Colonic mucosa (tissue), 4 donors: Measurements from ENCODE around the gene HINT2. TPM values are rescaled to one million over a fixed set of nuclear protein-coding genes. Genes with fewer than 3 reads are reported as not detected.

ENCODE experiments used
- DNase-seq: peaks from one replicate; pipeline ENCODE4 v3.0.0-alpha.2; 2020
- H3K27ac ChIP-seq: fragments of 200-600 bp; one replicate; pipeline ENCODE4 v1.8.0; 2021
- H3K27me3 ChIP-seq: fragments of 200-600 bp; one replicate; pipeline ENCODE4 v1.8.0; 2021
- H3K36me3 ChIP-seq: fragments of 200-600 bp; one replicate; pipeline ENCODE4 v1.8.0; 2021
- H3K4me1 ChIP-seq: fragments of 200-600 bp; one replicate; pipeline ENCODE4 v1.8.0; 2021; ENCODE audit warnings: mild to moderate bottlenecking
- H3K4me3 ChIP-seq: fragments of 200-600 bp; one replicate; pipeline ENCODE4 v1.8.0; 2021
- H3K9ac ChIP-seq, 2 donors: one replicate each; pipeline ENCODE4 v1.7.0; 2013; ENCODE audit warnings: control low read depth in 2 of 2, low read depth in 2 of 2, low read length in 2 of 2
- H3K9me3 ChIP-seq: fragments of 200-600 bp; one replicate; pipeline ENCODE4 v1.8.0; 2021
- intact Hi-C: fragments of 100-400 bp; cut with DNase I; formaldehyde crosslinking; loops from one replicate; pipeline ENCODE4 v1.14.1; 2022
- total RNA-seq, 2 donors: library from RNA; stranded (reverse); fragmentation: NEBNext Ultra II Directional in 1 of 2; extraction: Animal tissue kit (Norgen Biotek cat#: 25700) in 1 of 2; gene quantifications; one replicate each; pipeline ENCODE4 v1.2.1, GENCODE V29; 2021
- TF ChIP-seq, protein P1 (sequence below): fragments of 200-600 bp; IDR thresholded peaks from one replicate; pipeline ENCODE4 v1.8.0; 2022; ENCODE audit warnings: antibody characterized with exemption, mild to moderate bottlenecking
- donor health status: healthy.
- donor health status: DM: no; HTN: no; CAD: no.
- donor health status: DM: no; HTN: no; CAD: no.

HINT2 gene
- total RNA-seq, 2 donors from 2014 or later = 49.5 to 64.5 TPM

DNA sequence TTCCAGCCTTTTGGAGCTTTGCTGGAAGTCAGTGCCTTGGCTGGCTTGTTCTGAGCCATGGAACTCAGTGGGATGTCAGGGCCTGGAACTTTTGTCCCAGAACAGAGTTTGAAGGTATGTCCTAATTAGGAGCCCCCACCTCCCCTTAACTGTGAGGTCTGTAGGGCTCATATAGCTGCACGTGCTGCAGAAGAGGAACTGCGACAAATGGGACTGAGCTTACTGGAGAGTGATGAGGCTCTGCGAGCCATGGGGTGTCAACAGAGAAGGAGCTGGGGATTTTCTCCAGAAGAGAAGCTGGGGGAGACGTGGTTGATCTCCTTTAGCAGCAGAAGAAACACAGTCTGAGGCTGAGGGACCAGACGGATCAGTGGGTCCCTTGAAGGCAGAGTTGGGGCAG is 25.1 kb upstream of the HINT2 start:
- no peaks in the 10 kb centered on the region for H3K9me3 ChIP-seq
- TF ChIP-seq, protein P1, sequence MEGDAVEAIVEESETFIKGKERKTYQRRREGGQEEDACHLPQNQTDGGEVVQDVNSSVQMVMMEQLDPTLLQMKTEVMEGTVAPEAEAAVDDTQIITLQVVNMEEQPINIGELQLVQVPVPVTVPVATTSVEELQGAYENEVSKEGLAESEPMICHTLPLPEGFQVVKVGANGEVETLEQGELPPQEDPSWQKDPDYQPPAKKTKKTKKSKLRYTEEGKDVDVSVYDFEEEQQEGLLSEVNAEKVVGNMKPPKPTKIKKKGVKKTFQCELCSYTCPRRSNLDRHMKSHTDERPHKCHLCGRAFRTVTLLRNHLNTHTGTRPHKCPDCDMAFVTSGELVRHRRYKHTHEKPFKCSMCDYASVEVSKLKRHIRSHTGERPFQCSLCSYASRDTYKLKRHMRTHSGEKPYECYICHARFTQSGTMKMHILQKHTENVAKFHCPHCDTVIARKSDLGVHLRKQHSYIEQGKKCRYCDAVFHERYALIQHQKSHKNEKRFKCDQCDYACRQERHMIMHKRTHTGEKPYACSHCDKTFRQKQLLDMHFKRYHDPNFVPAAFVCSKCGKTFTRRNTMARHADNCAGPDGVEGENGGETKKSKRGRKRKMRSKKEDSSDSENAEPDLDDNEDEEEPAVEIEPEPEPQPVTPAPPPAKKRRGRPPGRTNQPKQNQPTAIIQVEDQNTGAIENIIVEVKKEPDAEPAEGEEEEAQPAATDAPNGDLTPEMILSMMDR = no peak
- H3K4me1 ChIP-seq = peaks cover 11% of the 10 kb centered on the region
- no peak for DNase-seq
- intact Hi-C loops = no loop called here
- no peaks in the 10 kb centered on the region for H3K36me3 ChIP-seq
- H3K27me3 ChIP-seq = no peaks in the 10 kb centered on the region
- no peak overlapping the region for H3K4me3 ChIP-seq
- no peak overlapping the region for H3K27ac ChIP-seq
- no peak overlapping the region for H3K9ac ChIP-seq

DNA sequence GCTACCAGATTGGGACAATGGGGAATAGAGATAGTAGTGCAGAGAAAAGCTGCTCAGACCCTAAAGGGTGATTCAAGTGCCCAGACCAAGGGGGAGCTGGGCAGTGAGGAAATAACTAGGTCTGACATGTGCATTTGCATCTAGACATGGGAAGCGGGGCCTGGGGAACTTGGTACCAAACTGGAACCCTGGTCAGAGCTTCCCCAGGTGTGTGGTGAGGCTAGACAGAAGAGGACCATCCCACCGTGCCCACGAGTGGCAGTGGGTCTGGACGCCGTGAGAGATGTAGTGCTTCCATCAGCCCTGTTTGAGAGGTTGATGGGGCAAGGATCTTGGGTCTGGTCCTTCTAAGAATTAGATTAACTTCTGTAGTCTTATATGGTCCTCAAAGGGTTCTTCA is 21.8 kb upstream of the HINT2 start:
- Histone ChIP-seq H3K27me3 (no peaks in the 10 kb centered on the region), H3K36me3 (no peaks in the 10 kb centered on the region), H3K9ac (no peak overlapping the region), H3K27ac (no peak overlapping the region), H3K9me3 (no peaks in the 10 kb centered on the region), H3K4me3 (no peak overlapping the region), H3K4me1 (peaks cover 19% of the 10 kb centered on the region)
- no peak for DNase-seq
- TF ChIP-seq, protein P1 = no peak
- intact Hi-C loops = no loop called here

DNA sequence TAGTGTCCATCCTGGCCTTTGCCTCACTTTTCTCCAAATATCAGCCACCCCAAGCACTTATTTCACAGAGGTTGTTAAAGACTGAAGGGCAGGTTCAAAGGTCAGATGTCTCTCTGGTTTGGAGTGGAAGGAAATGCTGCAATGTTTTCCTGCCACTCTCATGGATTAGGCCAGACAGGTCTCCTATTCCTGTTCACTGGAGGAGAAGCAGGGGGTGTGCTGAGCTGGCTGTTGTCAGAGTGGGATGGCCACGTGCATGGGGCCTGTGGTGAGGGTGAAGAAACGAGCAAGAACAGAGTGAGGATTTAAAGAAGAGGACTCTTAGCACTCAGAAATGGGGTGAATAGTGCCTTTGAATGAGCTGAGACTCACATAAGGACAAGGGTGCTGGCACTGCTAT is 20.9 kb upstream of the HINT2 start:
- TF ChIP-seq, protein P1 = no peak
- Histone ChIP-seq H3K27me3 (no peaks in the 10 kb centered on the region), H3K4me3 (no peak overlapping the region), H3K36me3 (no peaks in the 10 kb centered on the region), H3K27ac (peak overlapping the region; percentile 33), H3K4me1 (peaks cover 19% of the 10 kb centered on the region), H3K9me3 (no peaks in the 10 kb centered on the region), H3K9ac (peak overlapping the region in 1 of 2 donors; percentile 14)
- DNase-seq = no peak
- intact Hi-C loops = no loop called here

DNA sequence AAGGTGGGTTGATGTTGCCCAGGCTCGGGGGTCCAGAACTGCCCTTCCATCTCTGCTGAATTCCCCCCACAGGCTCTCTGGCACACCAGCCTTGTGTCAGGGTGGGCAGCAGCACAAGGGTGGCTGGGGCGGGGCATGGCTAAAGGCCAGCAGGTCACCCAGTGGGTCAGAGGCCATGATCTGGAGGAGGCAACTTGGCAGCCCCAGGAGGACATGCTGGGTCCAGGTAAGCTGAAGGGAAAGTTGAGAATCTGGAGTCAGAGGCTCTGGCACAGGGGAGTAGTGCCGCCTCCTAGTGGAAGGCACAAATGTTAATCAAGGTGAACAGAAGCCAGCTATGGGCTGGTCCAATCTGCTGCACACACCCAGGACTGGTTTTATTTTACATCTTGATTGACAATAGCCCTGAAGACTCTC is 20.4 kb upstream of the HINT2 start:
- H3K36me3 ChIP-seq = no peaks in the 10 kb centered on the region
- H3K9me3 ChIP-seq = no peaks in the 10 kb centered on the region
- no peak overlapping the region for H3K9ac ChIP-seq
- TF ChIP-seq, protein P1 = peak; percentile 30
- peak; percentile 65 for DNase-seq
- H3K4me3 ChIP-seq = no peak overlapping the region
- peaks cover 19% of the 10 kb centered on the region for H3K4me1 ChIP-seq
- H3K27me3 ChIP-seq = no peaks in the 10 kb centered on the region
- intact Hi-C loops = no loop called here
- peak overlapping the region; percentile 33 for H3K27ac ChIP-seq

DNA sequence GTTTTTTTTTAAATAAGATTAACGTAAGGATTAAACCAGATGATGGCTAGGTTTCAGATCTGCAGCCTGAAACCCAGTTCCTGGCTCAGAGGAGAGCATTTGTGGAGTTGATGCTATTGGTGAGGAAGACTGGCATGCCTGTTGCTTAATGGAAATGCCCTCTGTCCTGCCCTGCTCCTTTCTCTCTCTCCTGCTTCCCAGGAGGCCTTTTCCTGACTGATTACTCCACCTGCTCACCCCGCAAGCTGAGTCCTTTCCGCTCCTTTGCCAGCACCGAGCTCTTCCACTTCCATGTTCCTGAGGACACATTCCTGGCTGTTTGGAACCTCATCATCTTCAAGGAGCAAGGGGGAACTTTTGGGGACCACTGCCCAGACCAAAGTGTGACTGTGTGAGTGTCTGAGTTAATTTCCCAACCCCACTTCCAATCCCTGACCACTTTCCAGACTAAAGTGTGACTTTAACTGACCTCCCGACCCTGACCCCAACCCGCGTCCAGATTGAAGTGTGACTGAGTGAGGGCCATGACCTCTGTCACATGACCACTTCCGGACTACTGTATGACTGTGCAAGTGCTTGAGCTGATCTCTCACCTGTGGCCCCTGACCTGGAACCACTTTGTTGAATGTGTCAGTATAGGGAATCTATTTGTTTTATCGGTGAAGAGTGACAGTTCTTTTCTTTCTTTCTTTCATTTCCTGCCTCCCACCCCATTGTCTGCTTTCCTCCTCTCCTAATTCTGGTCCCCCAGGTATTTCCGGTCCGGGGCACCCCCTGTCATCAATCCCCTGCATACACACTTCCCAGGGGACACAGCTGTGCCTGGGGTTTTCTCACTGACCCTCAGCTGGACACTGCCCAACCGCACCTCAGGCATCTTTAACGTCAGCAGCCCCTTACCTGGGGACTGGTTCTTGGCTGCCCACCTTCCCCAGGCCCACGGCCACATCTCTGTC is 19.7 kb upstream of the HINT2 start:
- intact Hi-C loops = no loop called here
- no peaks in the 10 kb centered on the region for H3K27me3 ChIP-seq
- no peaks in the 10 kb centered on the region for H3K36me3 ChIP-seq
- H3K9me3 ChIP-seq = no peaks in the 10 kb centered on the region
- peak overlapping the region in 1 of 2 donors; percentile 36 for H3K9ac ChIP-seq
- TF ChIP-seq, protein P1 = no peak
- no peak overlapping the region for H3K4me3 ChIP-seq
- peak; percentile 32 for DNase-seq
- peaks cover 19% of the 10 kb centered on the region for H3K4me1 ChIP-seq
- peak overlapping the region; percentile 67 for H3K27ac ChIP-seq
